HAP-1 (cell line): ENCODE measurements around the gene PRKCE.

Experiments
- DNase-seq, 2 experiments: peaks; one replicate each; pipeline ENCODE4 v3.0.0-alpha.2; 2016 to 2020; ENCODE audit warnings: low spot score in 2 of 2
- H3K27me3 ChIP-seq: fragments of 250-450 bp; sonication (Bioruptor Pico); 2 replicates; pipeline ENCODE4 v1.5.1; 2020; ENCODE audit warnings: low read depth, mild to moderate bottlenecking, moderate library complexity
- H3K36me3 ChIP-seq: fragments of 250-450 bp; sonication (Bioruptor Pico); replicated peaks from 2 replicates; pipeline ENCODE4 v1.5.1; 2020; ENCODE audit warnings: mild to moderate bottlenecking
- H3K4me1 ChIP-seq: fragments of 250-450 bp; sonication (Bioruptor Pico); 2 replicates; pipeline ENCODE4 v1.5.1; 2020; ENCODE audit warnings: mild to moderate bottlenecking
- H3K4me3 ChIP-seq: fragments of 250-450 bp; sonication (Bioruptor Pico); 2 replicates; pipeline ENCODE4 v1.5.1; 2020; ENCODE audit warnings: mild to moderate bottlenecking, moderate library complexity
- H3K9me3 ChIP-seq: fragments of 250-450 bp; sonication (Bioruptor Pico); 2 replicates; pipeline ENCODE4 v1.5.1; 2020; ENCODE audit warnings: mild to moderate bottlenecking, moderate library complexity
- in situ Hi-C: fragments of 300-500 bp; cut with MboI; formaldehyde crosslinking; loops from 3 replicates; pipeline ENCODE4 v1.14.3; 2020; ENCODE audit warnings: low sequenced_read_pairs, inconsistent platforms, mixed read lengths

Gene PRKCE

DNA sequence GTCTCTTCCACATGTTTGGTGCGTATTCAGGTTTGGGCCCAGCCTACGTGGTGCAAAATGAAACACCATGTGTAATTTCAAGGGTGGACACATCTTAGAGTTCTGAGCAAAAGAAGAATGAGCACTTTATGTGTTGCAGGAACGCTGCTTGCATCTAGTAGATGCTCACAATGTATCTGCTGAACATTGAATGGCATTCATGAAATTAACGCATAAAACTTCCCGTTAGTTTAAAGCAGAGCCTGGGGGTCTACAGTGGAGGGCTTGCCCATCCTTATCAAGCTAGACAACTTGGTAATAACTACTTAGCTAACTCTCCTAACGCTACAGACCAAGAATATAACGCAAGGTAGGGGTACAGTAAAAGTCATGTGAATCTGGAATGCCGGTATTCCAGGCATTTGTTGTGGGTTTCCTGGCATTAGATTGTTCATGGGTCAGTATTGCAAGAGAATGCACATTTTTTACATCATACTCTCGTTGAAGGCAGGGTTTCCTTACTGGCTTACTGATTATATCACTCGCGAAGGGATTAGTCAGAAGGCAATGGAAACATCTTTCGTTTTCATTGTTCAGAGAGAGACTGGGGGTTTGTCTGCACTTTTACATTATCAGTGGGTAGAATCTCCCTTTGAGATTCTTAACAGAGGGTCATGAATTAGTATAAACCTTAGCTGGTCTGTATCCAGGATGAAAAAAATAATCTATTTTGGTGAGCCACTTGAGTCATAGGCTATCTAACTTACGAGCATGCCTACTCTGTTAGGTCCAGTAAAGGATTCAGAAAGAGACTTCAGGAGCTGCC is 416.2 kb downstream of the PRKCE start:
- Histone ChIP-seq H3K4me3 (no peak overlapping the region), H3K36me3 (no peaks in the 10 kb centered on the region), H3K4me1 (peaks cover 8% of the 10 kb centered on the region), H3K9me3 (no peaks in the 10 kb centered on the region), H3K27me3 (no peaks in the 10 kb centered on the region)
- no peak for DNase-seq
- in situ Hi-C loops: loop anchor here (25.0 kb wide), 1 partner anchor 295 kb away; no protein-coding TSS in a partner anchor

GRCh38 chr2:46068636-46069035 is 417.2 kb downstream of the PRKCE start:
- Histone ChIP-seq H3K4me3 (no peak overlapping the region), H3K36me3 (no peaks in the 10 kb centered on the region), H3K27me3 (no peaks in the 10 kb centered on the region), H3K9me3 (no peaks in the 10 kb centered on the region), H3K4me1 (peaks cover 8% of the 10 kb centered on the region)
- in situ Hi-C loops: loop anchor here (25.0 kb wide), 1 partner anchor 294 kb away; no protein-coding TSS in a partner anchor
- DNase-seq: no peak

- in situ Hi-C loops: loop anchor here (25.0 kb wide), 1 partner anchor 291 kb away; no protein-coding TSS in a partner anchor
- H3K9me3 ChIP-seq: no peaks in the 10 kb centered on the region
- no peaks in the 10 kb centered on the region for H3K27me3 ChIP-seq
- no peaks in the 10 kb centered on the region for H3K36me3 ChIP-seq
- no peak overlapping the region for H3K4me3 ChIP-seq
- DNase-seq: no peak
- H3K4me1 ChIP-seq: peaks cover 8% of the 10 kb centered on the region
These were observed 419.6 kb downstream of the PRKCE start for GRCh38 chr2:46071074-46071473.

DNA sequence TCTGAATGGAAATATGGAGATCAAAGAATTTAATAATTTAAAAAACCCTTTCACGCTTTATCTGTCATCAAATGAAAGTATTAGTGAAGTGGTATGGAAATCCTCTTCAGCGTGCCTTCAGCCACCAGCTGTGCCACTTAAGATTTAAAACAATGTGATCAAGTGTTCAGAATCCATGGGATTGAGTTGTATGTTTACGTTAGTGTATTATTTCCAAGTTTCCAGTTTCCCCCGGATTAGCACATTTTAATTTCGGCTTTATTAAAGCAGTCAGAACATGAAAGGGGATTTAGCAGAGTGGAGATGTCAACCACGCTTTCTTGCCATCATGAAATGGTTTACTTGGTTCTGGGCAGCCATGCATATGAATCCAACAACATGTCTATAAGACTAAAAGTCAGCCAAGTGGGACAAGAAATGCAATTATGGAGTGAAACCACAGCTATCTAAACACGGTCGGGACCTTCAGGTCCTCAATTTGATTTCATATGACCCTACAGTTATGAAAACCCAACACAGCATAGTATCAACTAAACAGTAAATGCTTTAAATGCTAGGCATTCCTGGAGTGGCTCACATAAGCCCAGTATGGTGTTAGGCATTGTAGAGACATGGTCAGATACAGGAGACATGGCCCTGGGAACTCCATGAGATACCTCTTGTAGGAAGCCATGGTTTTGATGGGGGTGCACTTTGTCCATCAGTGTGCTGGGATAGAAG is 420.8 kb downstream of the PRKCE start:
- Histone ChIP-seq H3K4me3 (no peak overlapping the region), H3K27me3 (no peaks in the 10 kb centered on the region), H3K9me3 (no peaks in the 10 kb centered on the region), H3K4me1 (peaks cover 8% of the 10 kb centered on the region), H3K36me3 (no peaks in the 10 kb centered on the region)
- DNase-seq: no peak
- in situ Hi-C loops: loop anchor here (25.0 kb wide), 1 partner anchor 290 kb away; no protein-coding TSS in a partner anchor

- Histone ChIP-seq H3K4me1 (no peaks in the 10 kb centered on the region), H3K27me3 (no peaks in the 10 kb centered on the region), H3K36me3 (no peaks in the 10 kb centered on the region), H3K4me3 (no peak overlapping the region), H3K9me3 (no peaks in the 10 kb centered on the region)
- no peak for DNase-seq
- in situ Hi-C loops: loop anchor here (25.0 kb wide), 1 partner anchor 289 kb away; no protein-coding TSS in a partner anchor
These were observed 422.1 kb downstream of the PRKCE start for GRCh38 chr2:46073540-46074046.

DNA sequence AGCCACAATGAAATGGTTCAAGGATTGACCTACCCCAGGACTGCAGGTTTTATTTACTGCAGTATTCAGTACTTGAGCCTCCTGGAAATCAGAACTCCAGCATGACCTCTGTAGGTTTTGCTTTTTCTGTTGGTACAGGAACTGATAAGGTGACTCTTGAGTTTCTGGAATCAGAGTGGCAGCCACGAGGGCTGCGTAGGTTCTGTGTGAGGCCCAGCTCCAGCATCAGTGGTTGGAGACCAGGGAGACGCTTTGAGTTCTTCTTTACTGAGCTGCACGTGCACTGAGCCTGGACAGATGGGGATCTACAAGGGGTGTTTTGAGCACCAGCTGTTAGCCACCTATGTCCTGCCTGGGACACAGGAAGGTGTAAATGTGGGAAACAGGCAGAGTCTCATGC is 423.0 kb downstream of the PRKCE start:
- in situ Hi-C loops: loop anchor here (25.0 kb wide), 1 partner anchor 288 kb away; no protein-coding TSS in a partner anchor

GRCh38 chr2:46075848-46076247 is 424.4 kb downstream of the PRKCE start:
- DNase-seq: no peak
- H3K9me3 ChIP-seq: no peaks in the 10 kb centered on the region
- no peaks in the 10 kb centered on the region for H3K36me3 ChIP-seq
- no peaks in the 10 kb centered on the region for H3K4me1 ChIP-seq
- H3K4me3 ChIP-seq: no peak overlapping the region
- no peaks in the 10 kb centered on the region for H3K27me3 ChIP-seq
- in situ Hi-C loops: no loop called here

More for the DNA sequence above, 423.0 kb downstream of the PRKCE start:
- Histone ChIP-seq H3K27me3 (no peaks in the 10 kb centered on the region), H3K9me3 (no peaks in the 10 kb centered on the region), H3K36me3 (no peaks in the 10 kb centered on the region), H3K4me1 (no peaks in the 10 kb centered on the region), H3K4me3 (no peak overlapping the region)
- DNase-seq: no peak

DNA sequence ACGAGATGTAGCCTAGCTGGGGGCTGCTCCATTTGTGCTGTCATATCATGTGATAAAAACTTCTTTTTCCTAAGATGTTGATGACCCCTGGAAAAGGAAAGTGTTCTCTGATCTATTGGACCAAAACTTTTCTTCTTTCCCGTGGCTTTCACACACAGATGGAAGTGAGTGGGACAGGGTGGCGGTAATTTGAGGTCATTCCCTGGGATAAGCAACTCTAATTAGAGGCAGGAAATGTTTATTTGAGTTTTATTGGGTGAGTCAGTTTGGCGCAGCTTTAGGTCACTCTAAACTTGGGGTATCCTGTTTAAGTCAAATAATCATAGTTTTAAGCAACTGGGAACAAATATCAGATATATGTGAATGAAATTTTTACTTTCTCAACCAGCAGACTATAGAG is 424.8 kb downstream of the PRKCE start:
- H3K27me3 ChIP-seq: no peaks in the 10 kb centered on the region

GRCh38 chr2:46076875-46077274 is 425.4 kb downstream of the PRKCE start:
- Histone ChIP-seq H3K36me3 (no peaks in the 10 kb centered on the region), H3K4me1 (no peaks in the 10 kb centered on the region), H3K9me3 (no peaks in the 10 kb centered on the region), H3K4me3 (no peak overlapping the region), H3K27me3 (no peaks in the 10 kb centered on the region)
- in situ Hi-C loops: no loop called here
- DNase-seq: no peak

More for the DNA sequence above, 424.8 kb downstream of the PRKCE start:
- no peak for DNase-seq
- H3K4me1 ChIP-seq: no peaks in the 10 kb centered on the region
- no peaks in the 10 kb centered on the region for H3K9me3 ChIP-seq
- H3K4me3 ChIP-seq: no peak overlapping the region
- no peaks in the 10 kb centered on the region for H3K36me3 ChIP-seq
- in situ Hi-C loops: no loop called here

DNA sequence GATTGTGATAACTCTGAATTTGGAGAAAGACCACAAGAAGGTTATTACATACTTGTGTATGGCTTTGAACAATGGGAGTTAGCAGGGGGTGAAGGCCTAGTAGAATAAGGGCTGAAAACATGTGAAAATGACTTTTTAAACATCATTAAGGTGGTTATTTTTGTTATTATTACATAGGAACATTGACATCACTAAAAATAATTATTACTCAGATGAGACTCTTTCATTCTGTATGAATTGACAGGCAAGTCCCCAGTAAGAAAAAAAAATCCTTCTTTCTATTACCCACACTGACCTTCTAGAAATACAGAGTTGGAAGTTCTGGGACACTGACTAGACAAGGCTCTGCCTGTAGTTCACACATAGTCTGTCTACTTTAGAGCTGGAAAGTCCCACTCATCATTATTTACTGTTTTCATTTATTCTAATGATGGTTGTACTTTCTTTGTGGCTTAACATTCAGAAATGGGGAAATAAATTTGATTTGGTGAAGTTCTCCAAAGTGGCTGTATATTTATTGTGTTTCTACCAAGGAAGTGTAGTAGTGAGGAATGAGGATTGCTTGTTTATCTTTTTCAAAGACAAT is 426.1 kb downstream of the PRKCE start:
- no peak for DNase-seq
- in situ Hi-C loops: no loop called here
- no peaks in the 10 kb centered on the region for H3K27me3 ChIP-seq

DNA sequence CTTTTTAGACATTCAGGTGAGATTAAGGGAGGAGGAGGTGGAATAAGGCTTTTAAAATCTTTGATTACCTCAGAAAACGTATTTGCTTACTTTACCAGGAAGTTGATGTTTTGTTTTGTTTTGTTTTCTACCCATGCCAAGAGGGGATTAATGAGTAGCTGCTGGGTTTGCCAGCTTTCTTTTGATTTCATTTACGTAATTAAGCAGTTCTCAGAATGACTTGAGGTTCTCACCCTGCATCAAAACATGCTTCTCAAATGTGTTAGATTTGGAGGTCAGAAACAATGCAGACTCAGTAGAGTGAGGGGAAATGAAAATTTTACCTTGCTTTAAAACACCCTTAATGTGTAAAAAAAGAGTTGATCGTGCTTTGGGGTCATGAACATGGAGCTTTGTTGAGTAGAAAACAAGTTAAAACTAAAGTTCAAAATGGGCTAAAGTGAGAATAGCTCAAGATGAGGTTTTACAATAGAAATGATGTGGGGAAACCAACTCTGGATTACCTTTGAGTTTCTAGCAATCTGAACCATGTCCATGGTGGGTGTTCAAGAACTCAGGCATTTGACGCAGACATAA is 428.6 kb downstream of the PRKCE start:
- DNase-seq: no peak
- H3K4me3 ChIP-seq: no peak overlapping the region
- no peaks in the 10 kb centered on the region for H3K4me1 ChIP-seq
- no peaks in the 10 kb centered on the region for H3K36me3 ChIP-seq
- in situ Hi-C loops: no loop called here
- H3K27me3 ChIP-seq: no peaks in the 10 kb centered on the region
- no peaks in the 10 kb centered on the region for H3K9me3 ChIP-seq

More for the DNA sequence above, 426.1 kb downstream of the PRKCE start:
- Histone ChIP-seq H3K4me1 (no peaks in the 10 kb centered on the region), H3K36me3 (no peaks in the 10 kb centered on the region), H3K9me3 (no peaks in the 10 kb centered on the region), H3K4me3 (no peak overlapping the region)

DNA sequence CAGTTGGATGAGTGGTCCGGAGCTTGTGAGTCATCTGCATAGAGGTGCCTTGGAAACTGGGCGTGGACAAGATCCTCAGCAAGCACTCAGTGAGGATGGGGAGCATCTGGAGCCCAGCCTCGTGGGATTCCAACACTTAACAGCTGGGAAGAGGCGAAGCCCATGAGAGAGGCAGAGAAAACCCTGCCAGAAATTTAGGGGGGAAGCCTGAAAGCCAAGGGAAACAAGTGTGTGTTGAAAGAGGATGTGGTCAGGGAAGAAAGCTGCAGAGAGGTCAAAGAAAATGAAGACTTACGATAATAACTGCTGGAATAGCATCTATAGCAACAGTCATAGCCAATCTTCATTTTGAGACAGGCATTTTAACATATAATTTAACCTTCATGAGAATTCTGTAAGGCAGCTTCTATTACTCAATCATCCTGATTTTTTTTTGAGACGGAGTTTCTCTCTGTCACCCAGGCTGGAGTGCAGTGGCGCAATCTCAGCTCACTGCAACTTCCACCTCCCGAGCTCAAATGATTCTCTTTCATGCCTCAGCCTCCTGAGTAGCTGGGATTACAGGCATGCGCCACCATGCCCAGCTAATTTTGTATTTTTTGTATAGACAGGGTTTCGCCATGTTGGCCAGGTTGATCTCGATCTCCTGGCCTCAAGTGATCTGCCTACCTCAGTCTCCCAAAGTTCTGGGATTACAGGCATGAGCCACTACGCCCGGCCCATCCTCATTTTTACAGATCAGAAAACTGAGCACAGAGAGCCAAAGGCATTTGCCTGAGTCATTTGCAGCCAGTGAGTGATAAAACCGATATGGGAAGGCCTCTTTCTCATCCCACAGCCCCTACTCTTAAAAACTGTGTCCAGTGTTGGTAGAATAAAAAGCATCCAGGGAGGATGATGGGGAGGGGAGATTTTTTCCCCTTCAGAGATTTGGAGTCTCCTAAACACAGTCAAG is 431.3 kb downstream of the PRKCE start:
- Histone ChIP-seq H3K27me3 (no peaks in the 10 kb centered on the region), H3K4me3 (no peak overlapping the region), H3K36me3 (no peaks in the 10 kb centered on the region), H3K9me3 (no peaks in the 10 kb centered on the region), H3K4me1 (no peaks in the 10 kb centered on the region)
- DNase-seq: no peak
- in situ Hi-C loops: no loop called here
